CD4-positive, alpha-beta T cell treated with Interleukin-21 for 1 hour (primary cell): Measurements from ENCODE around the gene ODAD4.
A peak's percentile ranks its signal among the peaks of the same experiment; 100 is the strongest.

Source experiments
- DNase-seq: peaks from one replicate; pipeline ENCODE4 v3.0.0-alpha.2; 2020

ODAD4 gene, protein sequence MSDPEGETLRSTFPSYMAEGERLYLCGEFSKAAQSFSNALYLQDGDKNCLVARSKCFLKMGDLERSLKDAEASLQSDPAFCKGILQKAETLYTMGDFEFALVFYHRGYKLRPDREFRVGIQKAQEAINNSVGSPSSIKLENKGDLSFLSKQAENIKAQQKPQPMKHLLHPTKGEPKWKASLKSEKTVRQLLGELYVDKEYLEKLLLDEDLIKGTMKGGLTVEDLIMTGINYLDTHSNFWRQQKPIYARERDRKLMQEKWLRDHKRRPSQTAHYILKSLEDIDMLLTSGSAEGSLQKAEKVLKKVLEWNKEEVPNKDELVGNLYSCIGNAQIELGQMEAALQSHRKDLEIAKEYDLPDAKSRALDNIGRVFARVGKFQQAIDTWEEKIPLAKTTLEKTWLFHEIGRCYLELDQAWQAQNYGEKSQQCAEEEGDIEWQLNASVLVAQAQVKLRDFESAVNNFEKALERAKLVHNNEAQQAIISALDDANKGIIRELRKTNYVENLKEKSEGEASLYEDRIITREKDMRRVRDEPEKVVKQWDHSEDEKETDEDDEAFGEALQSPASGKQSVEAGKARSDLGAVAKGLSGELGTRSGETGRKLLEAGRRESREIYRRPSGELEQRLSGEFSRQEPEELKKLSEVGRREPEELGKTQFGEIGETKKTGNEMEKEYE

DNA sequence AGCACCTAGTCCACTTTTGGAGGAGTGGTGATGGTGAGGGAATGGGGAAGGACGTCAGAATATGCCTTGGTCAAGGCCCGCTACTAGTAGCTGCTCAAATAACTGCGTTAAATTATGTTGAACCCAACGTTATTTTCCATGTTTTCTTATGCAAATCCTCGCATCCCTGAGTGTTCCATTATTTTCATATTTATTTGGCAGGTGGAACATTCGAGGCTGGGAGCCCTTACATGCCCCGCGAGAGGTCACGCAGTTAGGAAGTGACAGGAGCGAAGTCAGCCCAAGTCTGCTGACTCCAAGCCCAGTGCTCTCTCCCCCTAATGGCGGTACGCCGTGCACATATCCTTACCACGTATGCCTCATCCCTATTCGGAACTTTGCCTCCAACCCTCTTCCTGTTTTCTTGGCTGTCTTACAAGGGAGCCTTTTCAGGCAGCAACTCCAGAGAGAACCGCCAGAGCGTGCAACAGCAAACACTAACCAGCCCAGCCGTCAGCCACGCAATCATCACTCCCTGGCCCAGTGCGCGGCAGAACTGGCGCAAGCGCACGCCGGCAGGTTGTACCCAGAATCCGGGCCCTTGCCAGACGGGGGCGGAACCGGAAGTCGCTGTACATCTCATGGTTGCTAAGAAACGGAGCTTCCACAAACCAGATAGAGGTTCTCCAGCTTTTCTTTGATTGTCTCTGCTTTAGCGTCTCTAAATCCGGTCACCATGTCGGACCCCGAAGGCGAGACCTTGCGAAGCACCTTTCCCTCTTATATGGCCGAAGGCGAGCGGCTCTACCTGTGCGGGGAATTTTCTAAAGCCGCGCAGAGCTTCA is at the start of gene ODAD4:
ODAD4 (plus strand) TSS at position 609 of the 824 bp plus-strand sequence; CDS start at position 716, 107 bp downstream.
- peak; percentile 96 for DNase-seq

- no peak for DNase-seq
Measured at GRCh38 chr17:41882756-41883155, 47.7 kb upstream of the ODAD4 start.

GRCh38 chr17:41885733-41886132 is 44.7 kb upstream of the ODAD4 start:
- peak; percentile 7 for DNase-seq

DNA sequence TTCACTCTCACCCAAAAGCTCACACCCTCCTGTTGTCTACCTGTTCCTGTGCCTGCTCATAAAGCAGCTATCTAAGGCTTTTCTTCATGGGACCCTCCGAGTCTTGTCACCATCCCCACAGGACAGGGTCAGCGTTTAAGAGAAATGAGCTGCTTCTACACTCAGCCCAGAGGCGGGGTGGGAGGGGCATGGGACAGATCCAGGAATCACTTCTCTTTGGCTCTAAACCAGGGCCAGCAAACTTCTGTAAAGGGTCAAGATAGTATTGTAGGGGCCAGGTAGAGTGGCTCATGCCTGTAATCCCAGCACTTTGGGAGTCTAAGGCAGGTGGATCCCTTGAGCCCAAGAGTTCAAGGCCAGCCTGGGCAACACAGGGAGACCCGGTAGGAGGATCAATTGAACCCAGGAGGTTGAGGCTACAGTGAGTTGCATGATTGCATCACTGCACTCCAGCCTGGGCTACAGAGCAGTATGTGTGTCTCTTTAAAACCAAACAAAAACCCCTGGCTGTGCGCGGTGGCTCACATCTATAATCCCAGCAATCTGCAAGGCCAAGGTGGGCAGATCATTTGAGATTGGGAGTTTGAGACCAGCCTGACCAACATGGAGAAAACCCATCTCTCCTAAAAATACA is 42.0 kb upstream of the ODAD4 start:
- DNase-seq: no peak

- DNase-seq: no peak
Measured at GRCh38 chr17:41891135-41892020, 39.0 kb upstream of the ODAD4 start.

DNA sequence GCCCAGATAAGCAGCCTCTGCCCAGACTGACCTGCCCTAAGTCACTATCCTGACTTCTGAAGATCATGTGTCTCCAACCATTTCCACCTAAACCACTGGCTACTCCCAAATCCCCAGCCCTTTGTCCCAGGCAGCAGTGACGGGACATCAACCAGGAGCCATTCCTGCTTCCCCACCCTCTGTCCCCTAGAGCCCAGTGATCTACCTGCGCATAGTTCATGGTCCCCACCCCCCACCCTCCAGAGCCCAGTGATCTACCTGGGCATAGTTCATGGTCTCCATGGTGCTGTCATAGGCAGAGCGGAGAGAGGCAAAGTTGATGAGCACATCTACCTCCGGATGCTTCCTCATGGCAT is 38.4 kb upstream of the ODAD4 start:
- DNase-seq: no peak

- no peak for DNase-seq
Measured at GRCh38 chr17:41893384-41893783, 37.0 kb upstream of the ODAD4 start.

GRCh38 chr17:41894791-41895331 is 35.6 kb upstream of the ODAD4 start:
- DNase-seq: no peak

- no peak for DNase-seq
Measured at GRCh38 chr17:41895617-41896016, 34.8 kb upstream of the ODAD4 start.

- no peak for DNase-seq
Measured at GRCh38 chr17:41896726-41897125, 33.7 kb upstream of the ODAD4 start.

- DNase-seq: no peak
Measured at GRCh38 chr17:41901646-41902045, 28.8 kb upstream of the ODAD4 start.

DNA sequence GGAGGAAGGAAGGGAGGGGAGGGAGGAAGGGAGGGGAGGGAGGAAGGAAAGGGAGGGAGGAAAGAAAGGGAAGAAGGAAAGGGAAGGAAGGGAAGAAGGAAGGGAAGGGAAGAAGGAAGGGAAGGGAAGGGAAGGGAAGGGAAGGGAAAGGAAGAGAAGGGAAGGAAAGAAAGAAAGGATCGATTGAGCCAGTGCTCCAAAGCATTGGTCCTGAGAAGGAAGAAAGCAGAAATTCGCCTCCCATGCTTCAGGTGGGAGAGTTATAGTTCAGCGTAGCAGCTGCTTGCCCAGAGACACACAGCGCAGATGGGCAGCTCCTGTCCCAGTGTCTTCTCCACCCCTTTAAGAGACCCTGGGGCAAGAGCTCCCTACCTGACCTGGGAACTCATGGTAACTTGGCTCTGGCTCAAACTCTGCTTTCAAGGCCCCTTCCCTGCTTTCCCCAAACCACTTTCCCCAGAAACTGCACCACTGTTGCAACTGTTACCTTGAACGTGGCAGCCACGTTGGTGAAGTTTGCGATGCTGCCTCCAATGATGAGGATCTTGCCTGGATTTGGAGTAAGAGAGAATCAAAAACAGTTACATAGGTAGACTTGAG is 26.1 kb upstream of the ODAD4 start:
- DNase-seq: no peak

GRCh38 chr17:41905172-41905571 is 25.2 kb upstream of the ODAD4 start:
- no peak for DNase-seq

DNA sequence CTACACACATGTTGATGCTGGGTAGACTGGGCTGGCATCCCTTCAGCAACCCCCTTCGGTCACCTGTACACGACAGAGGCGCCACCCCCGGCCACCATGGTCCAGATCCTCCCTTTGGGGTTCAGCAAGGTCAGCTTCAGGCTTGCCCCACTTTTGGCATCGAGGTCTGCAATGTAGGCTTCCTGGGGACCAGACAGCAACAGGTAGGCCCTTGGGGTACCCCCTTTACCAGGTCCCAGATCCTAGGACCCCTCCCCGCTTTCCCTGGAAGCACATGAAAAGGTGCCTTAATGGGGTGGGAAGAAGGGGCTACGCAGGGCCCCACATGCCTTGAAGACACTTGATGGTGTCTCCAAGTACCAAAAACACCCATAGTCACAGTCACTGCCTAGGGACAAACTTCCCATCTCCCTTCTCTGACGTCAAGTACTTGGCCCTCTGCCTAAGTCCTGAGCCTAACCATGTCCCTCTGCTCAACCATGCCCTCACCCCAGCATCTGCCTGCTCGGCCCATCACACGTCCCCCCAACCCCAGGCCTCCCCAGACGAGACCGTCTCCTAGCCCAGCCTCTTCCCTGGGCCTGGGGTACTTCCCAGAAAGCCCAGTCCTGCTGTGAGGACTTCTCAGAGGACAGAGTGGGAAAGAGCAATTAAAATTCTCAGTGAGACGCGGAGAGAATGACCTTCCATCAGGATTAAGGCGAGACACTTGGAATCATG is 23.8 kb upstream of the ODAD4 start:
- no peak for DNase-seq

DNA sequence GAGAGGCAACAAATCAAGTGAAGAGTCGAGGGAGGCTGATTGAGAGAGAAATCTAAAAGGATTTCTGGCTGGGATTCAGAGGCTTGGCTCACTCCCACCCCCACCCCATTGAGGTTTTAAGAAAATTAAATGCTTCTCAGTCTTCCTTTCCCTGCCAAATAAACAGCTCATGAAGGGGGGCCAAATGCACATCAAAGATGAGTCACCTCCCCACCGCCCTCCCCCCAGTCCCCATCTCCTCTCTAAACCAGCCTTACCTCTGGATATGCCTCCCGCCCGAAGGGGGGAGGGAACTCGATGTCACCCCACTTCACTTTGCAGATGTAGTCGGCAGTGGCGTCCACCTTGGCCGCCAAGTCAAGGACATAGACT is 23.2 kb upstream of the ODAD4 start:
- no peak for DNase-seq

- DNase-seq: no peak
Measured at GRCh38 chr17:41907633-41908539, 22.5 kb upstream of the ODAD4 start.

GRCh38 chr17:41909088-41909487 is 21.3 kb upstream of the ODAD4 start:
- no peak for DNase-seq

- no peak for DNase-seq
Measured at GRCh38 chr17:41910701-41911391, 19.6 kb upstream of the ODAD4 start.

DNA sequence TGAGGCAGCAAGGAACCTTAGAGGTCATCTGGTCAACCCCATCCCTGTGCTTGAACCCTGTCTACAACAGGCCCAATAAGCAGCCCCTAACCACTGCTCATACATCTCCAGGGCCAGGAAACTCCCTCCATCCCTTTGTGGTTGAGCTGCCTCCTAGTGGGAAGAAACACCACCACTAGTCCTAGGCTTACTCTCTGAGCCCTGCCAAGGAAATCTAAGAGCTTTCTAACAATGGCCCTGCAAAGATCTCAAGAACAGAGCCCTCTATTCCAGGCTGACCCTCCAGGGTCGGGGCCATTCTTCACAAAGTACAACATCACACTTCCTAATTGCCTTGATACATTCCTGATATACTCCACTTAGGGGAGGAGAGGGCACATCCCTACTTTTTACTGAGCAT is 17.5 kb upstream of the ODAD4 start:
- DNase-seq: no peak
